ENCODE results near the gene TMEM255B.

DNA sequence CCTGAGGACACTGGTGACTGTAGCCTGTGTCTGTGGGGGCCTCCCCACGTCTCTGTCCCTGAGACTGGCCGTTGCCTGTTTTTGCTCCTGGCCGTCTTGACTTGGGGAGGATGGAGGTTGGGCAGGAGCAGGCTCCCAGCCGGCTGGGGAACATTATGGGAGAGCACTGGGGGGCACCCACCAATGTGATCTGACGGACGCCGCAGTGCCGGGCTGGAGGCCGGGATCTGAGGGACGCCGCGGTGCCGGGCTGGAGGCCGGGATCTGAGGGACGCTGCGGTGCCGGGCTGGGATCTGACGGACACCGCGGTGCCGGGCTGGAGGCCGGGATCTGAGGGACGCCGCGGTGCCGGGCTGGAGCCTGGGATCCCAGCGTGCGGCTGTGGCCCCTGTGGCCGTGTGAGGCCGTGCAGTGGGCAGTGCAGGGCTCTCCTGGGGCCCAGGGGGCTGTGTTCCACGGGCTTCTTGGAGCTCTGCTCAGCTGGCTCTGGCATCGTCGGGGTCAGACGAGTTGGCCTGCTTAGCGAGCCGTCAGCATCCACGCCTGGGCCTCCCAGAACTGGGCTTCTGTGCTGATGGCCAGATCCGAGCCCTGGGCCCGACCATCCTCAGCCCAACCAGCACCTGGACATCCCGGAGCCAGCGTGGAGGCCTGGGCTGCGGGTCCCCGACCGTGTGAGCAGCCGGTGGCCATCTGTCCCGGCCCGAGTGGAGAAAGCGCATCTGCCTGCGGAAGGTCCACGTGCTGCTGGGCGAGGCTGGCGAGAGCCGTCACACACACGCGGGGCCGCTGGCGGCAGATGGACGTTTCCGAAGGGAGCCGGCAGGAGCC lies 59.0 kb downstream of the TMEM255B start:
- TF ChIP-seq, protein P1, sequence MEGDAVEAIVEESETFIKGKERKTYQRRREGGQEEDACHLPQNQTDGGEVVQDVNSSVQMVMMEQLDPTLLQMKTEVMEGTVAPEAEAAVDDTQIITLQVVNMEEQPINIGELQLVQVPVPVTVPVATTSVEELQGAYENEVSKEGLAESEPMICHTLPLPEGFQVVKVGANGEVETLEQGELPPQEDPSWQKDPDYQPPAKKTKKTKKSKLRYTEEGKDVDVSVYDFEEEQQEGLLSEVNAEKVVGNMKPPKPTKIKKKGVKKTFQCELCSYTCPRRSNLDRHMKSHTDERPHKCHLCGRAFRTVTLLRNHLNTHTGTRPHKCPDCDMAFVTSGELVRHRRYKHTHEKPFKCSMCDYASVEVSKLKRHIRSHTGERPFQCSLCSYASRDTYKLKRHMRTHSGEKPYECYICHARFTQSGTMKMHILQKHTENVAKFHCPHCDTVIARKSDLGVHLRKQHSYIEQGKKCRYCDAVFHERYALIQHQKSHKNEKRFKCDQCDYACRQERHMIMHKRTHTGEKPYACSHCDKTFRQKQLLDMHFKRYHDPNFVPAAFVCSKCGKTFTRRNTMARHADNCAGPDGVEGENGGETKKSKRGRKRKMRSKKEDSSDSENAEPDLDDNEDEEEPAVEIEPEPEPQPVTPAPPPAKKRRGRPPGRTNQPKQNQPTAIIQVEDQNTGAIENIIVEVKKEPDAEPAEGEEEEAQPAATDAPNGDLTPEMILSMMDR (IDR thresholded peaks at IDR 0.05; ENCODE audit: low read length) = no peak
- no peak for TF ChIP-seq EZH2 (IDR thresholded peaks at IDR 0.05; ENCODE audit: borderline replicate concordance, low read length)

All from OCI-LY1 (cell line).